KMS-11 (cell line): Measurements from ENCODE around the gene XPOT.

Experiments used
- H2AFZ ChIP-seq: fragments of 200-600 bp; sonication (generic); 2 replicates; pipeline ENCODE4 v1.6.1; 2016; ENCODE audit warnings: antibody characterized with exemption, mixed run types, low read depth
- H3K27ac ChIP-seq: fragments of 200-600 bp; sonication (generic); 2 replicates; pipeline ENCODE4 v1.6.1; 2016; ENCODE audit warnings: mild to moderate bottlenecking, mixed run types
- H3K27me3 ChIP-seq: fragments of 200-600 bp; sonication (generic); 2 replicates; pipeline ENCODE4 v1.6.1; 2017; ENCODE audit warnings: mild to moderate bottlenecking, low read depth, mixed run types, moderate library complexity; ENCODE audit not compliant: insufficient read depth
- H3K36me3 ChIP-seq: fragments of 200-600 bp; sonication (generic); 2 replicates; pipeline ENCODE4 v1.6.1; 2017; ENCODE audit warnings: mild to moderate bottlenecking, mixed run types; ENCODE audit not compliant: insufficient read depth
- H3K4me1 ChIP-seq: fragments of 200-600 bp; sonication (generic); 2 replicates; pipeline ENCODE4 v1.6.1; 2016; ENCODE audit warnings: mild to moderate bottlenecking, low read depth, mixed run types; ENCODE audit not compliant: poor library complexity, severe bottlenecking
- H3K4me2 ChIP-seq: fragments of 200-600 bp; sonication (generic); 2 replicates; pipeline ENCODE4 v1.7.0; 2016; ENCODE audit warnings: mild to moderate bottlenecking, mixed run types
- H3K4me3 ChIP-seq: fragments of 200-600 bp; sonication (generic); IDR thresholded peaks from 2 replicates; pipeline ENCODE4 v1.6.1; 2017; ENCODE audit warnings: low read depth, low read length, mixed read lengths; ENCODE audit not compliant: insufficient read depth
- H3K79me2 ChIP-seq: fragments of 200-600 bp; sonication (generic); 2 replicates; pipeline ENCODE4 v1.6.1; 2016; ENCODE audit warnings: low read depth, mixed run types; ENCODE audit not compliant: insufficient read depth
- H3K9ac ChIP-seq: fragments of 200-600 bp; sonication (generic); 2 replicates; pipeline ENCODE4 v1.6.1; 2016; ENCODE audit warnings: mild to moderate bottlenecking, mixed run types
- H4K20me1 ChIP-seq: fragments of 200-600 bp; sonication (generic); 2 replicates; pipeline ENCODE4 v1.6.1; 2016; ENCODE audit warnings: mild to moderate bottlenecking, mixed run types; ENCODE audit not compliant: insufficient read depth
- TF ChIP-seq, protein P1 (sequence below): fragments of 200-600 bp; sonication (generic); conservative IDR thresholded peaks from 2 replicates; pipeline ENCODE4 v1.6.1; 2017; ENCODE audit warnings: low read depth, mild to moderate bottlenecking, antibody characterized with exemption, low read length, moderate library complexity, mixed read lengths

The XPOT gene

DNA sequence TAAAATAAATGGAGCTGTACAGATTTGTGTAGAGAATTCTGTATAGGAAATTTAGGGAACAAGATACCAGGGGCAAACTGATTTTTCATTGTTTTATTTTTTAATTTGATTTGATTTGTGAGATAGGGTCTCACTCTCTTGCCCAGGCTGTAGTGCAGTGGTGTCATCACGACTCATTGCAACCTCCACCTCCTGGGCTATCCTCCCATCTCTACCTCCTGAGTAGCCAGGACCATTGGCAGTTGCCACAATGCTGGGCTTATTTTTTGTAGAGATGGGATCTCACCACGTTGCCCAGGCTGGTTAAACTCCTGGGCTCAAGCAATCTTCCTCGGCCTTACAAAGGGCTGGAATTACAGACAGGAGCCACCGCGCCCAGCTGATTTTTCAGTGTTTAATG lies 29.7 kb downstream of the XPOT start:
- H3K27ac ChIP-seq, result no peak overlapping the region
- H3K4me3 ChIP-seq, result no peak overlapping the region
- peaks cover 9% of the 10 kb centered on the region for H3K4me1 ChIP-seq
- H3K9ac ChIP-seq, result no peak overlapping the region
- 0 out of 2 replicates have a peak, but pooled peaks cover 3% of the 10 kb centered on the region for H4K20me1 ChIP-seq
- H3K79me2 ChIP-seq, result peaks cover 23% of the 10 kb centered on the region; the same call in 1 of the 2 replicates
- TF ChIP-seq, protein P1, sequence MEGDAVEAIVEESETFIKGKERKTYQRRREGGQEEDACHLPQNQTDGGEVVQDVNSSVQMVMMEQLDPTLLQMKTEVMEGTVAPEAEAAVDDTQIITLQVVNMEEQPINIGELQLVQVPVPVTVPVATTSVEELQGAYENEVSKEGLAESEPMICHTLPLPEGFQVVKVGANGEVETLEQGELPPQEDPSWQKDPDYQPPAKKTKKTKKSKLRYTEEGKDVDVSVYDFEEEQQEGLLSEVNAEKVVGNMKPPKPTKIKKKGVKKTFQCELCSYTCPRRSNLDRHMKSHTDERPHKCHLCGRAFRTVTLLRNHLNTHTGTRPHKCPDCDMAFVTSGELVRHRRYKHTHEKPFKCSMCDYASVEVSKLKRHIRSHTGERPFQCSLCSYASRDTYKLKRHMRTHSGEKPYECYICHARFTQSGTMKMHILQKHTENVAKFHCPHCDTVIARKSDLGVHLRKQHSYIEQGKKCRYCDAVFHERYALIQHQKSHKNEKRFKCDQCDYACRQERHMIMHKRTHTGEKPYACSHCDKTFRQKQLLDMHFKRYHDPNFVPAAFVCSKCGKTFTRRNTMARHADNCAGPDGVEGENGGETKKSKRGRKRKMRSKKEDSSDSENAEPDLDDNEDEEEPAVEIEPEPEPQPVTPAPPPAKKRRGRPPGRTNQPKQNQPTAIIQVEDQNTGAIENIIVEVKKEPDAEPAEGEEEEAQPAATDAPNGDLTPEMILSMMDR, result no peak
- peaks cover 59% of the 10 kb centered on the region for H3K36me3 ChIP-seq
- no peak overlapping the region for H2AFZ ChIP-seq
- H3K4me2 ChIP-seq, result no peak overlapping the region
- H3K27me3 ChIP-seq, result no peaks in the 10 kb centered on the region

DNA sequence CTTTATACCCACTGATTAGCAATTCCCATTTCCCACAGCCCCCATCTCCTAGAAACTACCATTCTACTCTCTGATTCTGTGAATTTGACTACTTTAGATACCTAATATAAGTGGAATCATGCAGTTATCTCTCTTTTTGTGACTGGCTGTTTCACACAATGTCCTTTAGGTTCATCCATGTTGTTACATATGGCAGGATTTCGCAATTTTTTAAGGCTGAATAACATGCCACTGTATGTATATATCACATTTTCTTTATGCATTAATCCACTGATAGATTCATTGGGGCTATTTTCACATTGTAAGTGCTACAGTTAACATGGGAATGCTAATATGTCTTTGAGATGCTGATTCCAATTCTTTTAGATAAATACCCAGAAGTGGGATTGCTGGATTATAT lies 35.9 kb downstream of the XPOT start:
- H3K79me2 ChIP-seq, result peaks cover 12% of the 10 kb centered on the region; the same call in 1 of the 2 replicates
- peaks cover 41% of the 10 kb centered on the region for H3K36me3 ChIP-seq
- H4K20me1 ChIP-seq, result 0 out of 2 replicates have a peak, but pooled peaks cover 6% of the 10 kb centered on the region
- H3K4me2 ChIP-seq, result no peak overlapping the region
- H2AFZ ChIP-seq, result no peak overlapping the region
- H3K4me1 ChIP-seq, result peaks cover 24% of the 10 kb centered on the region
- H3K9ac ChIP-seq, result no peak overlapping the region
- H3K4me3 ChIP-seq, result no peak overlapping the region
- no peak overlapping the region for H3K27ac ChIP-seq
- TF ChIP-seq, protein P1, result no peak
- no peaks in the 10 kb centered on the region for H3K27me3 ChIP-seq

DNA sequence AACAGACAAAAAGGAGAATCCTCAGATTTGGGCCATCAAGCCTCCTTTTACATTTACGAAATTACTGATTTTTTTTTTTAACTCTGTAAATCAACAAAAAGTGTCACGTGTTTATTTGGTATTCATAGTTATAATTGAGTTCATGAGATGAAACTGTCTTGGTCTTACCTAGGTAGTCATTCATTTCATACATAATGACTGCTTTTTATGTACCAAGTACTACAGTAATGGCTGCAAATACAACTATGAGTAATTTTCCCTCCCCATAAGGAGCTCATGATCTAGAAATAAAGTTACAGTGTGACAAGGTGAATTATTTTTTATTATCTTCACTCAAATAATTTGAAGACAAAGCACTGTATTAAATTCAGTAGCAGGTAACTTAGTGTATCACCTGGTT lies 41.3 kb downstream of the XPOT start:
- no peak overlapping the region for H3K4me3 ChIP-seq
- peaks cover 21% of the 10 kb centered on the region; the same call in 1 of the 2 replicates for H3K36me3 ChIP-seq
- no peak overlapping the region for H3K9ac ChIP-seq
- no peak overlapping the region for H3K27ac ChIP-seq
- H3K27me3 ChIP-seq, result no peaks in the 10 kb centered on the region
- peaks cover 4% of the 10 kb centered on the region; the same call in 1 of the 2 replicates for H3K79me2 ChIP-seq
- H3K4me1 ChIP-seq, result peaks cover 27% of the 10 kb centered on the region
- no peak overlapping the region for H3K4me2 ChIP-seq
- 0 out of 2 replicates have a peak, but pooled peaks cover 6% of the 10 kb centered on the region for H4K20me1 ChIP-seq
- H2AFZ ChIP-seq, result no peak overlapping the region
- TF ChIP-seq, protein P1, result no peak

DNA sequence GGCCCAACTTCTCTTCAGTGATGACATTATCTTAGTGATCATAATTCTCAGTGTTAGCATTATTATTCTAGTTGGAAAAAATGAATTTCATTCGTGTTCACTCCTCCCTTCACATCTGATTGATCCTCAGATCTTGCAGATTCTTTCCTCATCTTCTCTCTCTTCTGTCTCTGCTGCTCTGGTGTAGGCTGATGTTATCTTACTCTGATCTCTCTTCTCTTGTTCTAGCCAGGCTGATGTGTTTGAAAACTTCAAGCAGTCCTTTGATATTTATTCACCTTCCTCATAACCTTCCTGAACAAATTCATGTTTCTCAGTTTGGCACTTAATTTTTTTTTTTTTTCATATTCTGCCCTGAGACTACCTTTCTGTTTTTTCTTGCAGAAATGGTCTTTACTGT lies 42.1 kb downstream of the XPOT start:
- no peaks in the 10 kb centered on the region for H3K27me3 ChIP-seq
- TF ChIP-seq, protein P1, result no peak
- H3K9ac ChIP-seq, result no peak overlapping the region
- no peak overlapping the region for H2AFZ ChIP-seq
- H4K20me1 ChIP-seq, result no peaks in the 10 kb centered on the region
- H3K4me1 ChIP-seq, result peaks cover 34% of the 10 kb centered on the region
- no peak overlapping the region for H3K27ac ChIP-seq
- H3K36me3 ChIP-seq, result peaks cover 15% of the 10 kb centered on the region; the same call in 1 of the 2 replicates
- H3K79me2 ChIP-seq, result peaks cover 2% of the 10 kb centered on the region; the same call in 1 of the 2 replicates
- no peak overlapping the region for H3K4me2 ChIP-seq
- H3K4me3 ChIP-seq, result no peak overlapping the region
